Measurements from ENCODE around the gene MAMSTR. TPM values are rescaled to one million over a fixed set of nuclear protein-coding genes. Genes with fewer than 3 reads are reported as not detected.

Gene MAMSTR
- total and polyA plus RNA-seq, 11 donors = 0.65 to 5.5 (median 2.0) TPM

- H3K27me3 ChIP-seq = peaks cover 0 to 14% (median 0%) of the 10 kb centered on the region in 9 donors
- TF ChIP-seq CTCF (IDR thresholded peaks at IDR 0.05) = no peak
- peak in 1 of 2 donors; percentile 21 for TF ChIP-seq POLR2A (IDR thresholded peaks at IDR 0.05)
- H3K27ac ChIP-seq = peak within 1 kb of the TSS; percentile 61 to 93 (median 88)
- 5 to 11% (median 8%) methylated on average over 25 to 31 of the region's 31 CpGs for WGBS, 4 donors
- H3K4me1 ChIP-seq = peaks cover 0 to 23% (median 10%) of the 10 kb centered on the region in 12 donors
- H3K36me3 ChIP-seq = peaks cover 0 to 5% (median 0%) of the 10 kb centered on the region in 9 donors
- no peaks in the 10 kb centered on the region for H3K9me3 ChIP-seq
- ATAC-seq (peak; percentile 73 to 89 (median 84)), DNase-seq (peak; percentile 85 to 91 (median 88))
- intact Hi-C loops (cut with DNase I) = no loop called here
- H3K4me3 ChIP-seq = peak within 1 kb of the TSS in 11 of 12 donors; percentile 20 to 60 (median 49)
These were observed 27.4 kb upstream of the MAMSTR start, which contains the start of gene IZUMO1 for GRCh38 chr19:48746738-48747575. IZUMO1 (minus strand) TSS chr19:48746909; CDS start chr19:48745859, 1,050 bp downstream.

- WGBS, 4 donors = 74 to 83% (median 76%) methylated on average over 8 of the region's 8 CpGs
- no peak for ATAC-seq
- peaks cover 0 to 5% (median 0%) of the 10 kb centered on the region in 9 donors for H3K36me3 ChIP-seq
- peak overlapping the region; percentile 61 to 93 (median 88) for H3K27ac ChIP-seq
- intact Hi-C loops (cut with DNase I) = no loop called here
- H3K4me3 ChIP-seq = peak overlapping the region in 4 of 12 donors; percentile 43 to 52 (median 49)
- TF ChIP-seq POLR2A (IDR thresholded peaks at IDR 0.05) = no peak
- H3K9me3 ChIP-seq = no peaks in the 10 kb centered on the region
- H3K27me3 ChIP-seq = peaks cover 0 to 8% (median 0%) of the 10 kb centered on the region in 9 donors
- H3K4me1 ChIP-seq = peaks cover 0 to 22% (median 9%) of the 10 kb centered on the region in 12 donors
- no peak for DNase-seq
These were observed 26.6 kb upstream of the MAMSTR start for GRCh38 chr19:48746110-48746509.

- DNase-seq = peak in 4 of 5 donors; percentile 60 to 69 (median 60)
- H3K27ac ChIP-seq = peak overlapping the region in 2 of 12 donors; percentile 86 to 87
- peaks cover 0 to 8% (median 0%) of the 10 kb centered on the region in 9 donors for H3K27me3 ChIP-seq
These were observed 25.9 kb upstream of the MAMSTR start for GRCh38 chr19:48745208-48745995.

More at GRCh38 chr19:48745208-48745995, 25.9 kb upstream of the MAMSTR start:
- ATAC-seq = peak in 2 of 4 donors; percentile 28 to 43
- intact Hi-C loops (cut with DNase I) = no loop called here
- H3K4me3 ChIP-seq = peak overlapping the region in 1 of 12 donors; percentile 10
- no peaks in the 10 kb centered on the region for H3K9me3 ChIP-seq
- no peak for TF ChIP-seq POLR2A (IDR thresholded peaks at IDR 0.05)
- TF ChIP-seq CTCF (IDR thresholded peaks at IDR 0.05) = no peak
- H3K36me3 ChIP-seq = peaks cover 0 to 5% (median 0%) of the 10 kb centered on the region in 9 donors
- H3K4me1 ChIP-seq = peaks cover 0 to 26% (median 9%) of the 10 kb centered on the region in 12 donors
- 33 to 46% (median 43%) methylated on average over 33 of the region's 33 CpGs for WGBS, 4 donors

Data from heart left ventricle (tissue), 16 donors.